Endothelial cell (in vitro differentiated cells): ENCODE measurements around the gene CNTN4. TPM values are rescaled to one million over a fixed set of nuclear protein-coding genes. Genes with fewer than 3 reads are reported as not detected.

ENCODE experiments used
- DNase-seq: peaks from one replicate; pipeline ENCODE4 v3.0.0; 2021; ENCODE audit warnings: low spot score
- H3K27ac Mint-ChIP-seq: one replicate; pipeline ENCODE4 v1.8.0; 2021; ENCODE audit warnings: mixed read lengths, inconsistent platforms; ENCODE audit not compliant: unreplicated experiment
- H3K27me3 Mint-ChIP-seq: one replicate; pipeline ENCODE4 v1.8.0; 2021; ENCODE audit warnings: mild to moderate bottlenecking, moderate library complexity, mixed read lengths, inconsistent platforms; ENCODE audit not compliant: unreplicated experiment
- H3K36me3 Mint-ChIP-seq: one replicate; pipeline ENCODE4 v1.8.0; 2021; ENCODE audit warnings: mild to moderate bottlenecking, low read depth, mixed read lengths, inconsistent platforms; ENCODE audit not compliant: unreplicated experiment
- H3K4me1 Mint-ChIP-seq: one replicate; pipeline ENCODE4 v1.8.0; 2021; ENCODE audit warnings: mild to moderate bottlenecking, mixed read lengths, inconsistent platforms; ENCODE audit not compliant: unreplicated experiment
- H3K4me3 Mint-ChIP-seq: one replicate; pipeline ENCODE4 v1.8.0; 2021; ENCODE audit warnings: mild to moderate bottlenecking, mixed read lengths, inconsistent platforms; ENCODE audit not compliant: unreplicated experiment
- H3K9me3 Mint-ChIP-seq: one replicate; pipeline ENCODE4 v1.8.0; 2021; ENCODE audit warnings: mixed read lengths, inconsistent platforms; ENCODE audit not compliant: unreplicated experiment
- CTCF ChIP-seq: fragments of 200-600 bp; sonication (generic); IDR thresholded peaks from one replicate; pipeline ENCODE4 v1.5.0; 2021; ENCODE audit warnings: antibody characterized with exemption; ENCODE audit not compliant: unreplicated experiment
- total RNA-seq: library from RNA; stranded (reverse); fragmentation: NEBNext Ultra II Directional; extraction: Animal tissue kit (Norgen Biotek cat#: 25700); gene quantifications from one replicate; pipeline ENCODE4 v1.2.1, GENCODE V29; 2021; ENCODE audit not compliant: unreplicated experiment

The CNTN4 gene
- total RNA-seq, 1 donor from 2014 or later, result not detected

GRCh38 chr3:2772803-2773202 is 674.1 kb downstream of the CNTN4 start:
- Mint-ChIP-seq H3K27ac (no peak overlapping the region), H3K4me1 (no peaks in the 10 kb centered on the region), H3K4me3 (no peak overlapping the region), H3K9me3 (peaks cover 27% of the 10 kb centered on the region), H3K27me3 (no peaks in the 10 kb centered on the region), H3K36me3 (peaks cover 6% of the 10 kb centered on the region)
- DNase-seq, result no peak
- TF ChIP-seq CTCF, result no peak

GRCh38 chr3:2774481-2775249 is 676.0 kb downstream of the CNTN4 start:
- DNase-seq, result no peak
- peaks cover 6% of the 10 kb centered on the region for H3K36me3 Mint-ChIP-seq
- no peak overlapping the region for H3K27ac Mint-ChIP-seq

GRCh38 chr3:2783261-2783660 is 684.6 kb downstream of the CNTN4 start:
- Mint-ChIP-seq H3K36me3 (peaks cover 5% of the 10 kb centered on the region), H3K9me3 (peaks cover 24% of the 10 kb centered on the region), H3K27ac (no peak overlapping the region), H3K4me1 (no peaks in the 10 kb centered on the region), H3K4me3 (no peak overlapping the region), H3K27me3 (no peaks in the 10 kb centered on the region)
- no peak for DNase-seq
- no peak for TF ChIP-seq CTCF

More at GRCh38 chr3:2774481-2775249, 676.0 kb downstream of the CNTN4 start:
- no peaks in the 10 kb centered on the region for H3K4me1 Mint-ChIP-seq
- no peak for TF ChIP-seq CTCF
- H3K9me3 Mint-ChIP-seq, result peaks cover 25% of the 10 kb centered on the region
- no peaks in the 10 kb centered on the region for H3K27me3 Mint-ChIP-seq
- H3K4me3 Mint-ChIP-seq, result no peak overlapping the region

GRCh38 chr3:2784627-2785026 is 686.0 kb downstream of the CNTN4 start:
- Mint-ChIP-seq H3K27ac (no peak overlapping the region), H3K4me1 (no peaks in the 10 kb centered on the region), H3K4me3 (no peak overlapping the region), H3K9me3 (peaks cover 22% of the 10 kb centered on the region), H3K36me3 (peaks cover 5% of the 10 kb centered on the region), H3K27me3 (no peaks in the 10 kb centered on the region)
- DNase-seq, result no peak
- TF ChIP-seq CTCF, result no peak

- Mint-ChIP-seq H3K36me3 (peaks cover 5% of the 10 kb centered on the region), H3K27me3 (peaks cover 3% of the 10 kb centered on the region), H3K4me3 (no peak overlapping the region), H3K9me3 (peaks cover 22% of the 10 kb centered on the region), H3K27ac (no peak overlapping the region), H3K4me1 (no peaks in the 10 kb centered on the region)
- DNase-seq, result no peak
- no peak for TF ChIP-seq CTCF
Measured at GRCh38 chr3:2790266-2790815, 691.7 kb downstream of the CNTN4 start.
